PC-9 (cell line): ENCODE measurements around the gene SLC44A5. TPM values are rescaled to one million over a fixed set of nuclear protein-coding genes. Genes with fewer than 3 reads are reported as not detected.

Source experiments
- BruUV-seq: library from RNA; stranded (reverse); fragments of 400-500 nt; replicated peaks from 2 replicates; lab custom pipeline; 2021; lab: Mats Ljungman, UMichigan
- CTCF ChIA-PET: fragments of 300-600 bp; sonication (Branson Sonifier 250); formaldehyde crosslinking; loops from one replicate; lab custom pipeline; 2022; ENCODE audit warnings: antibody characterized with exemption; lab: Charles Lee
- POLR2A ChIA-PET: fragments of 300-600 bp; sonication (Branson Sonifier 250); formaldehyde crosslinking; loops from one replicate; lab custom pipeline; 2022; ENCODE audit warnings: antibody characterized with exemption; ENCODE audit not compliant: unreplicated experiment; lab: Charles Lee
- DNase-seq, 2 experiments: peaks; one replicate each; pipeline versions ENCODE4 v3.0.0 to v3.0.0-alpha.2; 2015 to 2022; ENCODE audit warnings: mixed read lengths in 1 of 2
- H2AFZ ChIP-seq: fragments of 200-600 bp; sonication (generic); 2 replicates; pipeline ENCODE4 v1.8.1; 2017; ENCODE audit warnings: antibody characterized with exemption
- H3F3A ChIP-seq: fragments of 200-600 bp; sonication (generic); 2 replicates; pipeline ENCODE4 v1.8.1; 2017; ENCODE audit warnings: antibody characterized with exemption, mild to moderate bottlenecking, low read depth; ENCODE audit not compliant: insufficient read depth
- H3K27ac ChIP-seq: fragments of 200-600 bp; sonication (generic); 2 replicates; pipeline ENCODE4 v1.6.1; 2016; ENCODE audit warnings: mixed run types
- H3K27me3 ChIP-seq: fragments of 200-600 bp; sonication (generic); 2 replicates; pipeline ENCODE4 v1.6.1; 2016; ENCODE audit warnings: low read depth, mixed run types; ENCODE audit not compliant: insufficient read depth
- H3K36me3 ChIP-seq: fragments of 200-600 bp; sonication (generic); 2 replicates; pipeline ENCODE4 v1.6.1; 2016; ENCODE audit warnings: low read depth, mixed run types
- H3K4me1 ChIP-seq: fragments of 200-600 bp; sonication (generic); replicated peaks from 2 replicates; pipeline ENCODE4 v1.6.1; 2016; ENCODE audit warnings: mixed run types; ENCODE audit not compliant: insufficient read depth
- H3K4me2 ChIP-seq: fragments of 200-600 bp; sonication (generic); 2 replicates; pipeline ENCODE4 v1.6.1; 2017; ENCODE audit warnings: mixed run types
- H3K4me3 ChIP-seq: fragments of 200-600 bp; sonication (generic); 2 replicates; pipeline ENCODE4 v1.6.1; 2016; ENCODE audit warnings: mixed run types
- H3K79me2 ChIP-seq: fragments of 200-600 bp; sonication (generic); 2 replicates; pipeline ENCODE4 v1.6.1; 2017; ENCODE audit warnings: low read depth, mixed run types
- H3K9me2 ChIP-seq: fragments of 200-600 bp; sonication (generic); 2 replicates; pipeline ENCODE4 v1.8.1; 2017; ENCODE audit warnings: mild to moderate bottlenecking; ENCODE audit not compliant: insufficient read depth
- H3K9me3 ChIP-seq: fragments of 200-600 bp; sonication (generic); 2 replicates; pipeline ENCODE4 v1.8.1; 2016; ENCODE audit warnings: low read depth; ENCODE audit not compliant: insufficient read depth
- H4K20me1 ChIP-seq: fragments of 200-600 bp; sonication (generic); 2 replicates; pipeline ENCODE4 v1.8.1; 2017; ENCODE audit not compliant: insufficient read depth
- CTCF ChIP-seq: fragments of 200-600 bp; sonication (generic); conservative IDR thresholded peaks from 2 replicates; pipeline ENCODE4 v1.6.1; 2017; ENCODE audit warnings: mixed run types, antibody characterized with exemption, mild to moderate bottlenecking, moderate library complexity
- EZH2 ChIP-seq: fragments of 200-600 bp; sonication (generic); IDR thresholded peaks from 2 replicates; pipeline ENCODE4 v1.8.0; 2017; ENCODE audit warnings: antibody characterized with exemption, low read depth
- intact Hi-C: fragments of 100-400 bp; cut with micrococcal nuclease; formaldehyde crosslinking; loops from one replicate; pipeline ENCODE4 v1.10.0; 2022; ENCODE audit not compliant: unreplicated experiment
- total RNA-seq: library from RNA; stranded (reverse); gene quantifications from 2 replicates; pipeline ENCODE4 v1.2.3, GENCODE V29; 2021

Gene SLC44A5
- total RNA-seq, 1 experiment from 2014 or later: 0.09 TPM

GRCh38 chr1:75615613-75616435 lies 4.9 kb upstream of the SLC44A5 start:
- Histone ChIP-seq H3K36me3 (no peaks in the 10 kb centered on the region), H4K20me1 (no peaks in the 10 kb centered on the region), H3K79me2 (no peaks in the 10 kb centered on the region), H3K4me3 (peak overlapping the region; percentile 48; the same call in 1 of the 2 replicates), H3K9me2 (no peaks in the 10 kb centered on the region), H3K4me1 (peaks cover 3% of the 10 kb centered on the region; the same call in 1 of the 2 replicates), H3K27me3 (0 out of 2 replicates have a peak, but pooled peaks cover 10% of the 10 kb centered on the region), H3K9me3 (no peaks in the 10 kb centered on the region), H3F3A (no peaks in the 10 kb centered on the region), H3K4me2 (peak overlapping the region; percentile 78), H3K27ac (no peak overlapping the region), H2AFZ (peak overlapping the region; percentile 81)
- BruUV-seq: no TSS peak
- TF ChIP-seq EZH2 (no peak), CTCF (no peak)
- intact Hi-C loops: no loop called here
- no peak for DNase-seq
- POLR2A ChIA-PET: no interaction called here
- CTCF ChIA-PET: no interaction called here

DNA sequence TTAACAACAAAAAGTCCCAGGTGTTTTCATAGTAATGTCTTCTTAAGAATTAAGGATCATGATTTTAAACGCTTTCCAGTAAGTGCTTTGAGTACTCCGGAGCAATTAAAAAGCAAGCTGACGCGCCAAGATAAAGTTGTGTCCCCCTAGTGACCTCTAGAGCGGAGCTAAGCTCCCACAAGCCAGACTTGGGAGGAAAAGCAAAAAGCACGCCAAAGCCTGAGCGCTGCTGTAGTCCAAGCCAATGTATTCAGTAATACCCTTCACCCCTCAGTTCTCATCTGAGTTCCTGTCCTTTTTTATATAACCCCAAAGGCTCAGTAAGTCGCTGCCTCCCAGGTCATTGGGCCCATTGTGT lies 3.5 kb upstream of the SLC44A5 start:
- no peak overlapping the region for H3K4me2 ChIP-seq
- no peaks in the 10 kb centered on the region for H3K9me2 ChIP-seq
- H3K9me3 ChIP-seq: no peaks in the 10 kb centered on the region
- no peaks in the 10 kb centered on the region for H3F3A ChIP-seq
- BruUV-seq: no TSS peak
- TF ChIP-seq CTCF (no peak), EZH2 (no peak)
- ChIA-PET POLR2A (no interaction called here), CTCF (no interaction called here)
- H2AFZ ChIP-seq: no peak overlapping the region
- H3K27me3 ChIP-seq: 0 out of 2 replicates have a peak, but pooled peaks cover 10% of the 10 kb centered on the region
- DNase-seq: no peak
- intact Hi-C loops: no loop called here
- peaks cover 3% of the 10 kb centered on the region; the same call in 1 of the 2 replicates for H3K4me1 ChIP-seq
- no peaks in the 10 kb centered on the region for H4K20me1 ChIP-seq
- H3K27ac ChIP-seq: no peak overlapping the region
- no peaks in the 10 kb centered on the region for H3K36me3 ChIP-seq
- no peak overlapping the region for H3K4me3 ChIP-seq
- no peaks in the 10 kb centered on the region for H3K79me2 ChIP-seq

GRCh38 chr1:75613916-75614315 lies 3.0 kb upstream of the SLC44A5 start:
- no peak for DNase-seq
- no peaks in the 10 kb centered on the region for H3K36me3 ChIP-seq
- H3K27ac ChIP-seq: no peak overlapping the region
- no peaks in the 10 kb centered on the region for H3K9me3 ChIP-seq
- H3K4me3 ChIP-seq: no peak overlapping the region
- no peaks in the 10 kb centered on the region for H3K79me2 ChIP-seq
- TF ChIP-seq EZH2 (no peak), CTCF (no peak)
- H3K4me2 ChIP-seq: no peak overlapping the region
- ChIA-PET CTCF (no interaction called here), POLR2A (no interaction called here)
- 0 out of 2 replicates have a peak, but pooled peaks cover 10% of the 10 kb centered on the region for H3K27me3 ChIP-seq
- H4K20me1 ChIP-seq: no peaks in the 10 kb centered on the region
- intact Hi-C loops: no loop called here
- no peak overlapping the region for H2AFZ ChIP-seq
- no TSS peak for BruUV-seq
- no peaks in the 10 kb centered on the region for H3F3A ChIP-seq
- peaks cover 3% of the 10 kb centered on the region; the same call in 1 of the 2 replicates for H3K4me1 ChIP-seq
- no peaks in the 10 kb centered on the region for H3K9me2 ChIP-seq
